ENCODE measurements around the gene CLECL1. TPM values are rescaled to one million over a fixed set of nuclear protein-coding genes. Genes with fewer than 3 reads are reported as not detected.

Gene CLECL1
- total RNA-seq, 1 experiment from 2014 or later = not detected

DNA sequence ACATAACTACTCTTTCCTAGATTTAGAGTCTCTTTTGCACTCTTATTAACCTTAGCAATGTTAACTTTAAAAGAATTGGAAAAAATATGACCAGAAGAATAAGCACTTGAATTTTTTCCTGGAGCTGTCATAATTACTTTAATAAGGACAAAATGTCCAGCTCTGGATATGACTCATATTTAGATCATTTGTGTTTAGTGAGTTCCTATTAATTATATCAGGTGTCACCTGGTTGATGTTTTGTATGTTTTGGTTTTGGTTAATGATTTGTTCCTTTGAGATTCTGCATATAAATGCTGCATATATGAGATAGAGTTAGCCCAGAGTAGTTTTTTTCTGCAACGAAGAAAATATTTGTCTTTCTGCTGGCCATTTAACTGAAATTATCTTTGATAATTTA is 5.1 kb downstream of the CLECL1 start:
- ChIA-PET POLR2A (ENCODE audit: low non-redundant PET) (no interaction called here), CTCF (no interaction called here)
- H3K9me3 ChIP-seq (ENCODE audit: low read depth, low read length, poor library complexity, severe bottlenecking) = no peaks in the 10 kb centered on the region
- no peaks in the 10 kb centered on the region for H3K36me3 ChIP-seq (ENCODE audit: insufficient read depth, low read length, poor library complexity, severe bottlenecking)
- H3K4me3 ChIP-seq (ENCODE audit: low read depth, low read length, poor library complexity, severe bottlenecking) = no peak overlapping the region
- TF ChIP-seq EZH2 (IDR thresholded peaks at IDR 0.05; ENCODE audit: borderline replicate concordance, low read depth, low read length, poor library complexity, severe bottlenecking) = no peak
- TF ChIP-seq, protein P1, sequence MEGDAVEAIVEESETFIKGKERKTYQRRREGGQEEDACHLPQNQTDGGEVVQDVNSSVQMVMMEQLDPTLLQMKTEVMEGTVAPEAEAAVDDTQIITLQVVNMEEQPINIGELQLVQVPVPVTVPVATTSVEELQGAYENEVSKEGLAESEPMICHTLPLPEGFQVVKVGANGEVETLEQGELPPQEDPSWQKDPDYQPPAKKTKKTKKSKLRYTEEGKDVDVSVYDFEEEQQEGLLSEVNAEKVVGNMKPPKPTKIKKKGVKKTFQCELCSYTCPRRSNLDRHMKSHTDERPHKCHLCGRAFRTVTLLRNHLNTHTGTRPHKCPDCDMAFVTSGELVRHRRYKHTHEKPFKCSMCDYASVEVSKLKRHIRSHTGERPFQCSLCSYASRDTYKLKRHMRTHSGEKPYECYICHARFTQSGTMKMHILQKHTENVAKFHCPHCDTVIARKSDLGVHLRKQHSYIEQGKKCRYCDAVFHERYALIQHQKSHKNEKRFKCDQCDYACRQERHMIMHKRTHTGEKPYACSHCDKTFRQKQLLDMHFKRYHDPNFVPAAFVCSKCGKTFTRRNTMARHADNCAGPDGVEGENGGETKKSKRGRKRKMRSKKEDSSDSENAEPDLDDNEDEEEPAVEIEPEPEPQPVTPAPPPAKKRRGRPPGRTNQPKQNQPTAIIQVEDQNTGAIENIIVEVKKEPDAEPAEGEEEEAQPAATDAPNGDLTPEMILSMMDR (conservative IDR thresholded peaks at IDR 0.05; ENCODE audit: low read depth, low read length) = no peak
- no peak overlapping the region for H3K27ac ChIP-seq (ENCODE audit: low read depth, low read length, poor library complexity, severe bottlenecking)
- H3K4me1 ChIP-seq (ENCODE audit: insufficient read depth, low read length, poor library complexity, severe bottlenecking) = no peaks in the 10 kb centered on the region
- no peak for DNase-seq (ENCODE audit: low spot score)
- H3K27me3 ChIP-seq (replicated peaks; ENCODE audit: insufficient read depth, low read depth, low read length, poor library complexity) = peaks cover 32% of the 10 kb centered on the region
- intact Hi-C loops (cut with micrococcal nuclease; ENCODE audit: unreplicated experiment) = no loop called here
- BruUV-seq (replicated peaks) = no TSS peak

DNA sequence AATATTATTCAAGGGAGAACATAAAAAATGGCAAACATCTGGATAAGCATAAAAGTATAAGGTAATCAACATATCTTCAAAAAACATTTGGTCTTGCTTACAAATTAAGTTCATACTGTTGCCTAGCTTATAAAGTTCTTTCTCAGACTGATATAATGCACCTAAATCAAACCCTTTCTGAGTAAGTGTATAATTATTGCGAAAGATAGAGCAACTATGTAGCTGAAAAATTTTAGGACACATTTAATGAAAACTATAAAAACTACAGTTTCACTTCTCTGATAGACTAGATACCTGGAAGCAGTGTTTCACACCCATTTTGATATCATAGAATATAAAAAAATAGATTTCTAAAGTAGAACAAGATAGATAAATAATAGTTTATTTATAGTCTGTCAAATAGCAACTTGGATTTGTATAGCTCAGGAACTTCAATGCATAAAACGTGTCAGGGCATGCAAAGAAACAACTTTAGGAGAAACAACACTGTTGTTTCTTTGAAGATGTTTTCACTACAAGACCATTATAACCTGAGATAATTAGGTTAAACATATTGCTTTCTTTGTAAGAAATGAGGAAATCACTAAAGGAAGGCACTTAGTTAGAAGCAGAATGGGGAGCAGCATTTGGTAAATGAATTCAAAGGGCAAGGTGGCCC is 7.6 kb downstream of the CLECL1 start:
- no peaks in the 10 kb centered on the region for H3K36me3 ChIP-seq (ENCODE audit: insufficient read depth, low read length, poor library complexity, severe bottlenecking)
- no peaks in the 10 kb centered on the region for H3K9me3 ChIP-seq (ENCODE audit: low read depth, low read length, poor library complexity, severe bottlenecking)
- intact Hi-C loops (cut with micrococcal nuclease; ENCODE audit: unreplicated experiment) = no loop called here
- no peak for DNase-seq (ENCODE audit: low spot score)
- H3K27me3 ChIP-seq (replicated peaks; ENCODE audit: insufficient read depth, low read depth, low read length, poor library complexity) = peaks cover 40% of the 10 kb centered on the region
- CTCF ChIA-PET = interaction anchor here (1.1 to 1.3 kb wide), 2 partner anchors 17 to 25 kb away, joined by 3 read pairs; no protein-coding TSS in a partner anchor
- no peaks in the 10 kb centered on the region for H3K4me1 ChIP-seq (ENCODE audit: insufficient read depth, low read length, poor library complexity, severe bottlenecking)
- H3K27ac ChIP-seq (ENCODE audit: low read depth, low read length, poor library complexity, severe bottlenecking) = no peak overlapping the region
- BruUV-seq (replicated peaks) = no TSS peak
- H3K4me3 ChIP-seq (ENCODE audit: low read depth, low read length, poor library complexity, severe bottlenecking) = no peak overlapping the region
- TF ChIP-seq EZH2 (IDR thresholded peaks at IDR 0.05; ENCODE audit: borderline replicate concordance, low read depth, low read length, poor library complexity, severe bottlenecking) = no peak
- TF ChIP-seq, protein P1 (conservative IDR thresholded peaks at IDR 0.05; ENCODE audit: low read depth, low read length) = no peak
- POLR2A ChIA-PET (ENCODE audit: low non-redundant PET) = no interaction called here

DNA sequence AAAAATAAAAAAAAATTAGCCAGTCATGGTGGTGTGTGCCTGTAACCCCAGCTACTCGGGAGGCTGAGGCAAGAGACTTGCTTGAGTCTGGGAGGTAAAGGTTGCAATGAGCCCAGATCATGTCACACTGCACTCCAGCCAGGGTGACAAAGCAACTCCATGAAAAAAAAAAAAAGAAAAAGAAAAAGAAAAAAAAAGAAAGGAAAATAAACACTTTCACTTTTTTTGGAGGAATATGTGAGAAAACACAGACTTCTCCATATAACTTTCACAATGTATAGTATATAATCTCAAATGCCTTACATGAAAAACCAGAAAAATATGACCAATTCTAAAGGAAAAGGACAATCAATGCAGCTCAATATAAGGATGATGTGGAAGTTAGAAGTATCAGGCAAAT is 8.9 kb downstream of the CLECL1 start:
- Histone ChIP-seq H3K4me3 (ENCODE audit: low read depth, low read length, poor library complexity, severe bottlenecking) (no peak overlapping the region), H3K36me3 (ENCODE audit: insufficient read depth, low read length, poor library complexity, severe bottlenecking) (no peaks in the 10 kb centered on the region), H3K27ac (ENCODE audit: low read depth, low read length, poor library complexity, severe bottlenecking) (no peak overlapping the region), H3K9me3 (ENCODE audit: low read depth, low read length, poor library complexity, severe bottlenecking) (no peaks in the 10 kb centered on the region), H3K4me1 (ENCODE audit: insufficient read depth, low read length, poor library complexity, severe bottlenecking) (no peaks in the 10 kb centered on the region), H3K27me3 (replicated peaks; ENCODE audit: insufficient read depth, low read depth, low read length, poor library complexity) (peaks cover 40% of the 10 kb centered on the region)
- TF ChIP-seq, protein P1 (conservative IDR thresholded peaks at IDR 0.05; ENCODE audit: low read depth, low read length) = no peak
- TF ChIP-seq EZH2 (IDR thresholded peaks at IDR 0.05; ENCODE audit: borderline replicate concordance, low read depth, low read length, poor library complexity, severe bottlenecking) = no peak
- no peak for DNase-seq (ENCODE audit: low spot score)
- ChIA-PET CTCF (interaction anchor here (1.1 kb wide), 1 partner anchor 26 kb away, joined by 3 read pairs; no protein-coding TSS in a partner anchor), POLR2A (ENCODE audit: low non-redundant PET) (no interaction called here)
- intact Hi-C loops (cut with micrococcal nuclease; ENCODE audit: unreplicated experiment) = no loop called here
- no TSS peak for BruUV-seq (replicated peaks)

Data from A673 (cell line).